GM19372 (cell line): Measurements from ENCODE around the gene SDF4.

Experiments
- ATAC-seq: cut with Tn5 transposase; IDR thresholded peaks from one replicate; pipeline ENCODE4 v1.9.1; 2021; ENCODE audit warnings: mild to moderate bottlenecking, low read depth, moderate library complexity; ENCODE audit not compliant: unreplicated experiment

The SDF4 gene

GRCh38 chr1:1229770-1230169, 2.0 kb downstream of the SDF4 start:
- ATAC-seq: no peak

- ATAC-seq: no peak
These were observed 3.0 kb downstream of the SDF4 start for GRCh38 chr1:1228596-1229321.

GRCh38 chr1:1228187-1228586, 3.6 kb downstream of the SDF4 start:
- ATAC-seq: no peak

GRCh38 chr1:1227386-1227785, 4.4 kb downstream of the SDF4 start:
- no peak for ATAC-seq

GRCh38 chr1:1226566-1227362, 5.0 kb downstream of the SDF4 start:
- ATAC-seq: no peak

GRCh38 chr1:1225913-1226312, 5.9 kb downstream of the SDF4 start:
- ATAC-seq: no peak

DNA sequence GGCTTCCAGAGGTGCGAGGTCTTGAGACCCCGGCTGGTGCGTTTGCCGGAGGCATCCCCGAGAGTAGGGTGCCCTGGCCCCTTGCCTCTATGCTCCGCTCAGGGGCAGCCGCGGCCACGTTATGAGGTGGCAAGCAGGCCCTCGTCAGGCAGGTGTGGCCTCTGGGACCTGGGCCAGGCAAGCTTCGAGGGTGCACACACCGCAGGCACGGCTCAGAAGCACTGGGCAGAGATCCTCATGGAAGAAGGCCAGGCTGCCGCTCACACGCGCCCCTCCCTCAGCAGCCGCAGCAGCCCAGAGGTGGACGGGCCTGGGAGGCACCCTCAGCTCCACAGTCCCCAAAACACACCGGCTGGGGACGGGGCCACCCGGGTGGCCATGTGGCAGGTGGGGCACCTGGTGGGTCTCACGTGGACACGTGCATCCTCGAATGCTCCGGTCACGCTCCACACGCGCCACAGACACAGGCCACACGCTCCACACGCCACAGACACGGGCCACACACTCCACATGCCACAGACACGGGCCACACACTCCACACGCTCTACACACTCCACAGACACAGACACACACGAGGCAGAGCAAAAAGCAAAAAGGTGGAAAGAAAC, 6.5 kb downstream of the SDF4 start:
- no peak for ATAC-seq

DNA sequence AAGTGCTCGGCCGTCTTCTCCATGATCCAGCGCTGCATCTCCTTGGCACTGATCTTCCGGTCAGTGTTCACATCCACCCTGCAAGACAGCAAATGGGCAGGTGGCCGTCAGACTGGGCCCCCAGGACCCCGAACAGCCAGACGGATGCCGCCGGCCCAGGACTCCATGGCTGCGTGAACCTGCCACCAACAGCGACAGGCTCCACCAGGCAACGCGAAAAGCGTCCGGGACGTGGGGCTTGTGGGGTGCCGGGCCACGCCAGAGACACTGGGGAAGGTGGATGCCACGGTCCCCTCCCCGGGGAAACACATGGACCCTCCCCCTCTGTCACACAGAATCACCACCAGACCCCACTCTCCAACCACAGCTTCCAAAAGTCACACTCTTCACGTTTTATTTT, 7.9 kb downstream of the SDF4 start:
- ATAC-seq: no peak

DNA sequence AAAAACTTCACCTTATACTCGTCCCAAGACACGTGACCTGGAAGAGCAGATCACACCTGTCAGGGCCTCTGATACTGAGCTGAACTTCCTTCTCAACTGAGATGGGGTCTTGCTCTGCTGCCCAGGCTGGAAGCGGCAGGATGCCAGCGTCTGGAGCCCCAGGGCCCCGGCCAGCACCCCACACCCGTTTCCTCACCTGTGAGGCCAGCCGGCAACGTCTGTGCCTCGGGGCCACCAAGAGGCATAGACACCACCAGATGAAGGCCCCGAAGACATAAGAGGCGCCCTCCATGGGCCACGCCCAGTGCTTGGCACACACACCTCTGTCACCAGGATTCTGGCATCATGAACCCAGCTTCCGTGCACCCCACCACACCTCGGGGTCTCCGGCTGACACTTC, 8.5 kb downstream of the SDF4 start:
- ATAC-seq: no peak

GRCh38 chr1:1222575-1223225, 9.1 kb downstream of the SDF4 start:
- ATAC-seq: no peak

- no peak for ATAC-seq
These were observed 9.8 kb downstream of the SDF4 start for GRCh38 chr1:1221887-1222574.

GRCh38 chr1:1220197-1220596, 11.6 kb downstream of the SDF4 start:
- ATAC-seq: no peak

DNA sequence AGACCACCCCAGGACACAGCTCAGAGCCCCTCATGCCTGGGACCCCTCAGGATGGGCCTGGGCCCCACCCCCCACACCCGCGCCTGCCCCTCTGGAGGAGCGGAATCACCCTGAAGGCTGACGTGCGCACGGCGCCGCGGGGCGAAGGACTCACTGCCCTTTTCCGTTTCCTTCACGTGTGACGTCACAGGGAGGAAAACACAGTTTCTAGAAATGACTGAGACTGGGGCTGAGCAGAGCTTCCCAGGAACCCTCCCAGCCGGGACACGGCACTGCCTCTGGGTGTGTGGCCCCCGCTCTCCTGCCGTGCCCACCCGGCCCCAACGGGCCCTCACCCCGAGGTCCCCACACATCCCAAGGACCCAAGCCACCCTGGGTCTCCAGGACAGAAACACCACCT, 12.5 kb downstream of the SDF4 start:
- ATAC-seq: no peak

DNA sequence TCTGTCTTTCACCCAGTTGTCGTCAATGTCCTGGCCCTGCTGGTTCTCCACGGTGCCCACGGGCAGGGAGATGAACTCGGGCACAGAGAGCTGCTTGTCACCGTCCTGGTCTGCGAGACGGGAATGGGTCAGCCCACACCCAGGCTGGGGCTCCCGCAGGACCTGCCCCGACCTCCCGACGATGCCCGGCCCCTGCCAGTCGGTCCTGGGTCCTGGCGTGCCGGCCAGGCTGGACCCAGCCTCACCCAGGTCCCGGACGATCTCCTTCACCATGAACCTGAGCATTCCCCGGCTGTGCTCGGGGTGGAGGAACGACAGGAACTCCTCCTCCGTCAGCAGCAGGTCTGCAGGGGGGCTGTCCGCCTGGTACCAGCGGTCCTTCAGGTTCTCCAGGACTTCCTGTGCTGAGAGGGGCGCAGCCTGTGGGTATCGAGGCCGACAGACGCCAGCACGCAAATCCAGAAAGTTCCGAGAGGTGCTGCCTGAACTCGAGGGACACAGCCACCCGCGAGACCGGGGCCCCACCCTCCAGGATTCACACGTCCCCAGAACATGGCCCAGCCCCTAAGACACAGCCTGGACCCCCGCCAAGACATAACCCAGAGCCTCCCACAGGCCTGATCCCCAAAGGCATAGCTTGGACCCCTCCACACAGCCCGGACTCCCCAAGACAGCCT, 13.1 kb downstream of the SDF4 start:
- no peak for ATAC-seq

GRCh38 chr1:1217621-1218523, 13.9 kb downstream of the SDF4 start:
- ATAC-seq: no peak

GRCh38 chr1:1216770-1217620, 14.8 kb downstream of the SDF4 start:
- no peak for ATAC-seq

DNA sequence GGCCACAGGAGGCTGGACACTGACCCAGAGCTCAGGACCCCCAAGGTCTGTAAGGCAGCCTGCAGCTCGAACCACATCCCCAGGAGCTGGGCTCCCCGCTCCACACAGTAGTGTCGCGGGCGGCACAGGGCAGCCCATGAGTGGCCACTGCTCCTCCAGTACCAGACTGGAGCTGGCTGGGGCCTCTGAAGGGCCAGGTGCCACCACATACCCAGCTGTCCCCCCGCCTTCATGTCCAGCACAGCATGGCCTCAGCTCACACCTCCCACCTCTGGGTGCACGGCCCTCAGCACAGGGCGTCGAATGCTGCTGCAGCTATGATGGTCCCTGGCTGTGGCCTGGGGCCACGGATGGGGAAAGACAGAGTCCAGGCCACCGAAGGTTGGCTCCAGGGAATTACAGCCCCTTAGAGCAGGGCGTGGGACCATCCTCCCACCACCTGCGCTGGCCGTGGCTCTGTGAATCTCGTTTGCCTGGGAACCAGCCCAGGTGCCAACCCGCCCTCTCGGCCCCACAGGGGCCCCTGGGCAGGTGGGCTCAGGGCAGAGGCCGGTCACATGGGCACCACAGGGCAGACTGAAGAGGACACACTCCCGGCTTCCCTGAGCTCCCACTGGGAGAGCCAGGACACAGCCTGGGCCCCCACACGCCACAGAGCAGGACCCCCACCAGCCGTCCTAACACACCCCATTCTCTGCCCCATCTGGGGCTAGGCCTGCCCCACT, 15.8 kb downstream of the SDF4 start:
- no peak for ATAC-seq
